NCI-H1092 treated with DMSO at 0.1 percent for 48 hours (cell line): ENCODE results near the gene CCSER1.
"Not testable (repeated sequence)": the region's sequence is repeated elsewhere in the genome, so short reads cannot be mapped to it uniquely, and the experiment has no call there.

ENCODE experiments used
- DNase-seq: peaks from one replicate; lab custom pipeline; 2025; lab: John Stamatoyannopoulos, UW

CCSER1 gene

GRCh38 chr4:90445380-90445779 is 318.2 kb downstream of the CCSER1 start:
- DNase-seq, result no peak

DNA sequence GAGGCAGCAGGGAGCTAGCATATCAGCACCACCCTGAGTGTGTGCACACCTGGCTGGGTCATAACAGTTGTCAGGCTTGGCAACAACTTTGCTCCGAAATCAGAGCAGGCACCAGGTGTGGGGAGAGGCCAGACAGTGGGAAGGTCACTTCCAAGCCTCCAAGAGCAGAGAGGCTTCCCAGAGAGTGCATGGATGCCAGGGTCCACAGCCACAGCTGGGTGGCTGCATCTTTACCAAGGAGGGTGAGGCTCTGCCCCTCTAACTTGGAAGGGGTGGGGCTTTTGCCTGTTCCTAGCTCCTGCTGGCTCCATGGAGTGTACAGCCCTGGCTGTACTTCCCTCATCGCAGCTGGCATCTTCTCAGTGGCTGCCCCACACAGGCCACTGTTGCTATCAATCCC is 322.4 kb downstream of the CCSER1 start:
- DNase-seq, result no peak

GRCh38 chr4:90456891-90457290 is 329.7 kb downstream of the CCSER1 start:
- DNase-seq, result no peak

GRCh38 chr4:90457817-90458216 is 330.6 kb downstream of the CCSER1 start:
- no peak for DNase-seq

GRCh38 chr4:90458576-90458975 is 331.4 kb downstream of the CCSER1 start:
- DNase-seq, result no peak

GRCh38 chr4:90474484-90474883 is 347.3 kb downstream of the CCSER1 start:
- no peak for DNase-seq

- DNase-seq, result no peak
These were observed 348.8 kb downstream of the CCSER1 start for GRCh38 chr4:90476019-90476418.

DNA sequence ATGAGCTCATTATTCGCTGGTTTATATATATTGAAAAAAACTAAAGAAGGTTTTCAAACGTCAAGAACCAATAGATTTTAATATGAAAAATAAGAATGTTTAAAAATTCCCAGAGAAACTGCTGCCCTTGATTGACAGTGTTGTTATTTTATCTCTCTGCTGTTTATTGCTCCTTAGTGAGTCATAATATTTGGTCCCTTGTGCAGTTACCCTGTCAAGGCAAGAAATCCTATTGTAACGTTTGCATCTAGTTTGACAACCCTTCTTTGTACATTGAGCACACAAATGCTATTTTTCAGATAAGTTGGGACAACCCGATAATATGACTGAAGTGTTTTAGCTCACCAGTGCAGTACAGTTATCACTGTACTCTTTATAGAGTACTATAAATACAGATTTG is 349.4 kb downstream of the CCSER1 start:
- no peak for DNase-seq

DNA sequence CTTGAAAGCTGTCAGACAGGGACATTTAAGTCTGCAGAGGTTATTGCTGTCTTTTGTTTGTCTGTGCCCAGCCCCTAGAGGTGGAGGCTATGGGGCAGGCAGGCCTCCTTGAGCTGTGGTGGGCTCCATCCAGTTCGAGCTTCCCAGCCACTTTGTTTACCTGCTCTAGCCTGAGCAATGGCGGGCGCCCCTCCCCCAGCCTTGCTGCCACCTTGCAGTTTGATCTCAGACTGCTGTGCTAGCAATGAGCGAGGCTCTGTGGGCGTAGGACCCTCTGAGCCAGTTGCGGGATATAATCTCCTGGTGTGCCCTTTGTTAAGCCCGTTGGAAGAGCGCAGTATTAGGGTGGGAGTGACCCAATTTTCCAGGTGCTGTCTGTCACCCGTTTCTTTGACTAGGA is 357.7 kb downstream of the CCSER1 start:
- not testable (repeated sequence) for DNase-seq

DNA sequence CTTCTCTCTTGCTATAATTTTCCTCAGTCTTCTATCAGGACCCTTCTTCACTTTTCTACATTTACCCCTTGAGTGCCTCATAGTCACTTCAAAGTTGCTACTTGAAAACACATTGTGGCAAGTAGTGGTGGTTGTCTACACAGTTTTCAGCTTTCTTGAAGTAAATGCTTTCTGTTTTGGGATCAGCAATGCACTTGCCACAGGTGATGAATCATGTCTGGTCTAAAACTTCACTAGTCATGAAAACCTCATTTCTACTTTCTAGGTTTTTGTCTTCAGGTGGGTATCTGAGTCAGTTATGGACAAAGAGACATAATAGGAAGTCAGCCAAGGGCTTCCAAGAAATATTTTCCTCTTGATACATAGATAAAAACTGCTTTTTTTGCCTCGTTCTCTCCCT is 359.2 kb downstream of the CCSER1 start:
- no peak for DNase-seq

DNA sequence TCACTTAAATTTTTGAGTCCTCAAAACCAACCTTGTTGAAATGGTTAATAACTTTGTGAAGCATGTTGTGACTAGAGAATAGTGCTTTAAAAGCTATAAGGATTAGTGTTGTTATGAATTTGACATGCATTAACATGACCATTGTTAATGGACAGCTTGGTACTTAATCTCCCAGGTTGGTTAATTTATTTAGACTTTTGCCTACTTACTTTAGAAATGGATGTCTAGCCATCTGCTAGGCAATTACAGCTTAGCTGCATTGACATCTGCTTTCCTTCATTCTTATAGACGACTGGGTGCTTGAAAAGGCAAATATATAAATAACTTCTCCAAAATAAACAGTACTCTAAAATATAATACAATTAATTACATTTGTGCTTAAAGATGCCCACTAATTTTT is 368.0 kb downstream of the CCSER1 start:
- no peak for DNase-seq

- peak; percentile 12 for DNase-seq
These were observed 368.7 kb downstream of the CCSER1 start for GRCh38 chr4:90495936-90496335.

GRCh38 chr4:90498175-90498574 is 371.0 kb downstream of the CCSER1 start:
- DNase-seq, result no peak

- DNase-seq, result no peak
These were observed 376.5 kb downstream of the CCSER1 start for GRCh38 chr4:90503677-90504076.

GRCh38 chr4:90515191-90515590 is 388.0 kb downstream of the CCSER1 start:
- no peak for DNase-seq

DNA sequence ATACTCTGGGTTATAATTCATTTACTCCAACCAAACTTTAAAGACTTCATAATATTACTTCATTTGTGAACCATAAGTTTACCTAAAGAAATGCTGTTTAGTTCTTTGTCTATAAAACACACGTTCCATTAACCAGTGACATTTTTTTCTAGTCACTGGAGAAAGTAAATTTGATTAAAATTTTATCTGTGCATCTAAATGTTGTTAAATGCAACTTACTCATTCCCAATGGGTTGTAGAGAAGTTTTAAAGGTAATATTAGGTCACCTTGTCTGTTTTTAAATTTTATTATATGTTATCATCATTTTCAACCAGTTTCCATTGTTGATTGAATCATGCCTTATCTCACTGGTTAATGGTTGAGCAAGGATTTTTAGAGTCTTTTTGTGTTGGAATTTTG is 401.4 kb downstream of the CCSER1 start:
- no peak for DNase-seq

DNA sequence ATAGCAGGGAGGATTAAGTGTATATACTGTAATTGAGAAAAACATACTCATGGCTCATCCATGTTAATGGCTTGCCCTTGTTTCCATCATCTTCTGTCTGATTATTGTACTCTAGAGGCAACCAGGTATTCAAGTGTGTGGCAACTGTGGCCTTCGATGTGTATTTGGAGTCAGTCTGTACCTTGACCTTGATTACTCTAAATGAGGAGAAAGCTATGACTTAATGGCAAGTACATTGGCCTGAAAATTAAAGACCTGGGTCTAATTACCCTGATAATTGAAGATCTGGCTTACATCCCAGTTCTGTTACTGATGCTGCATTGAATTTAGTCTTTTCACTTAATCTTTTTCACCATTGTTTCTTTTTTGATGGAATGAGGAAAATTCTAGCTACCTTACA is 409.2 kb downstream of the CCSER1 start:
- DNase-seq, result peak; percentile 55

GRCh38 chr4:90537491-90537890 is 410.3 kb downstream of the CCSER1 start:
- DNase-seq, result no peak

- DNase-seq, result no peak
These were observed 413.3 kb downstream of the CCSER1 start for GRCh38 chr4:90540536-90540935.

DNA sequence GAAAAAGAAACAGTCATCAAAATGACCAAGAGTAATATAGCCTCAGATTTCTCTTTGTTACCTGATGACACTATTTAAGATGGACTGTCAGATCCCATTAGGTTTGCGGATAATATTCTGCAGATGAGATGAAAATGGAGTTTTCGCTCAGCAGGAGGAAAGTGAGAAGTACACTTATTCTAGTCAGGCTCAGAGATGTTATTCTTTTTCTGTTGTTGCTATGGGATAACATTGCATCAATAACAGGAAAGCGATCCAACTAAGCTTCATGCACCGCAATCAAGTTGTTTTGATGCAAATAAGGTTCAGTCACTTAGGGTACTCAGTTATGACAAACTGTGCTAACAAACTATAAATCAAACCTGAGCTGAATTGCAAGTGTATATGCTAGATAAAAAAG is 415.0 kb downstream of the CCSER1 start:
- peak; percentile 5 for DNase-seq

- DNase-seq, result no peak
These were observed 416.4 kb downstream of the CCSER1 start for GRCh38 chr4:90543419-90544170.

- DNase-seq, result no peak
These were observed 417.4 kb downstream of the CCSER1 start for GRCh38 chr4:90544532-90545045.

DNA sequence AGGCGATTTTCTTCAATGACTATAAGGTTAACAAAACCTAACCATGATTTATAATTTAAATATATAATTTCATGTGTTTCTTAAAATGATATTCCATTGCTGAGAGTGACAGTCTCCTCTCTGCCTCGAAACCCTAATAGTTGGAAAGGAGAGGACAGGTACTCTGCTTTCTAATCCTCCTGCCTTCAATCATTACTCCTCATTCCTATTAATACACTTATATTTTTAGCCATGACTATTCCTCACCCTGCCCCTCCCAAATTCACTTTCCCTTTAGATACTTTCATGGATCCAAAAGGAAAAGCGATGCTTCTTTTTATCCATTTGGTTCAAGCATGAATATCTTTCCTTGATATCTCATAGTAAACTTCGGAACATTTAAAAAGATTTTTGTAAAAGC is 418.2 kb downstream of the CCSER1 start:
- DNase-seq, result no peak

GRCh38 chr4:90546114-90546513 is 418.9 kb downstream of the CCSER1 start:
- no peak for DNase-seq
